GM12891 (cell line): ENCODE results near the gene GPR183.

Experiments used
- POLR2A ChIP-seq: IDR thresholded peaks from 2 replicates; pipeline ENCODE4 v1.6.1; 2011; ENCODE audit warnings: low read depth, low read length, control low read depth
- POLR2AphosphoS5 ChIP-seq: IDR thresholded peaks from 2 replicates; pipeline ENCODE4 v1.6.1; 2011; ENCODE audit warnings: low read depth, low read length, control low read depth
- SPI1 ChIP-seq: IDR thresholded peaks from 2 replicates; pipeline ENCODE4 v1.6.1; 2011; ENCODE audit warnings: low read depth, low read length, control low read depth
- TAF1 ChIP-seq: IDR thresholded peaks from 2 replicates; pipeline ENCODE4 v1.6.1; 2011; ENCODE audit warnings: low read depth, low read length, control low read depth

DNA sequence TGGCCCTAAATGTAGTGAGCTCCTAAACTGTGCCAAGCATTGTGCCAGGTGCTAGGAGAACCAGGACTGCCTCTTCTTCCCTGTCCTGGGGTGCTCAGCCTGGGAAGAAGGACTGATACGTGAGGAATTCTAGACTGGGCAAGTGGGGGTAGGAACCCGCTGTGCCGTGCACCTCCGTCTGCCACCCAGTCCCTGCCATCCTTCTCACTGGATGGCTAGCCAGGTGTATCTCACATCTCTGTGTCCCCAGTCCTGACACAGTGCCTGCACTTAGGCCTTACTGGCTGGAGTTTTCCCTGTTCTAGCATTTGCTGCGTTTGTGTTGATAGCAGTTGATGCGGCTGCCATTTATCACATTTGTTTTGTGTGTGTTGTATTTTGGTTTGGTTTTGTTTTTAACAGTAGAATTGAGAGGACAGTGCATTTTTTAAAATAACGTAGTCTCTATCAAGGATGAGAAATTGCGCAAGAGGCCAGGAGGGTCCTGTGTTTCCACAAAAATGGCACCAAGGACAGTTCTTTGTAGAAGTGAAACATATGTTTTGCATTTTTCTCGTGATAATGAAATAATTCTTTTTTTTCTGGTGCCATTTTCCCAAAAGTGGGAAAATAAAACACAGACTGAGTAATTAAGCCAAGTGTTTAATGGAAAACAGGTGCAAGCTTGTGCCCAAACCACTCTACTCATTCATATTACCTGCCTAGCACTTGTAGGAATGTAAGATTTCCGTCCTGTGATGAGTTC lies 4.7 kb upstream of the GPR183 start:
- no peak for TF ChIP-seq POLR2AphosphoS5
- TF ChIP-seq TAF1: no peak
- no peak for TF ChIP-seq SPI1
- TF ChIP-seq POLR2A: no peak
